ENCODE measurements around the gene LGR6. TPM values are rescaled to one million over a fixed set of nuclear protein-coding genes. Genes with fewer than 3 reads are reported as not detected.
"Not testable (repeated sequence)": the region's sequence is repeated elsewhere in the genome, so short reads cannot be mapped to it uniquely, and the experiment has no call there.

LGR6 gene
- total and polyA plus RNA-seq, 3 donors from 2014 or later: 8.1 to 18.4 (median 8.3) TPM

DNA sequence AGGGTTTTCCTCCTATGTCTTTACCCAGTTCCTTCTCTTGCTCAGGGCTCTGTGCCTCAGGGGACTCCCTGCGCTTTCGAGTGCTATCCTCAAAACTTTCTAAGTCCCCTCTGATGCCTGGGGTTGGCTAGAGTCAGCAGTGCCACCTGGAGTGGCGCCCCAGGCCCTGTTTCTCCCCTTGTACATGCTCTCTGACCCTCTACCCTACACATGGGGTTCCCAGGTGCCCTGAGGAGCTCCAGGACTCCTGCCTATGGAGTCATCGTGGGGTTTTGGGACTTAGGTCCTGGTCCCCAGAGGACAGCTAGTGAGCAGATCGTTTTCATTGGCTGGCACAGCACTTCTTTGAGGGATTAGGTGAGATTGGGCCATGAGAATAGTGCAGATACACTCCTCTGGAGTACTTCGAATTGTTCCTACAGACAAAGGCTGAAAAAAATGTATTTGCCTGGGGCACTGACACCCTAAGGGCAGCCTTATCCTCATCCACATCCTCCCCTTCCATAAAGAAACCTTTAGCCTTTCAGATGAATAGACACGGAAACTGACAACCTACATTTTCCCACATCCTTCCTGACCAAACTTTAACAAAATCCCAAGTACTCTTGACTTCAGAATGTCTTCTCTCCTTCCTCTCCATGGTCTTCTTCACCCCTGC lies 41.5 kb downstream of the LGR6 start:
- no peaks in the 10 kb centered on the region for H3K27me3 ChIP-seq
- no peak overlapping the region for H3K27ac ChIP-seq
- H3K4me1 ChIP-seq: no peaks in the 10 kb centered on the region
- DNase-seq: no peak
- H3K36me3 ChIP-seq (ENCODE audit: low read depth, missing control alignments): no peaks in the 10 kb centered on the region
- intact Hi-C loops (cut with DNase I; ENCODE audit: low total_unique reads): no loop called here
- no peak overlapping the region for H3K4me3 ChIP-seq
- TF ChIP-seq, protein P1, sequence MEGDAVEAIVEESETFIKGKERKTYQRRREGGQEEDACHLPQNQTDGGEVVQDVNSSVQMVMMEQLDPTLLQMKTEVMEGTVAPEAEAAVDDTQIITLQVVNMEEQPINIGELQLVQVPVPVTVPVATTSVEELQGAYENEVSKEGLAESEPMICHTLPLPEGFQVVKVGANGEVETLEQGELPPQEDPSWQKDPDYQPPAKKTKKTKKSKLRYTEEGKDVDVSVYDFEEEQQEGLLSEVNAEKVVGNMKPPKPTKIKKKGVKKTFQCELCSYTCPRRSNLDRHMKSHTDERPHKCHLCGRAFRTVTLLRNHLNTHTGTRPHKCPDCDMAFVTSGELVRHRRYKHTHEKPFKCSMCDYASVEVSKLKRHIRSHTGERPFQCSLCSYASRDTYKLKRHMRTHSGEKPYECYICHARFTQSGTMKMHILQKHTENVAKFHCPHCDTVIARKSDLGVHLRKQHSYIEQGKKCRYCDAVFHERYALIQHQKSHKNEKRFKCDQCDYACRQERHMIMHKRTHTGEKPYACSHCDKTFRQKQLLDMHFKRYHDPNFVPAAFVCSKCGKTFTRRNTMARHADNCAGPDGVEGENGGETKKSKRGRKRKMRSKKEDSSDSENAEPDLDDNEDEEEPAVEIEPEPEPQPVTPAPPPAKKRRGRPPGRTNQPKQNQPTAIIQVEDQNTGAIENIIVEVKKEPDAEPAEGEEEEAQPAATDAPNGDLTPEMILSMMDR (IDR thresholded peaks at IDR 0.05): no peak
- TF ChIP-seq POLR2A (IDR thresholded peaks at IDR 0.05): no peak
- no peaks in the 10 kb centered on the region for H3K9me3 ChIP-seq
- WGBS, 2 donors: 85 to 90% methylated on average over 7 of the region's 7 CpGs

DNA sequence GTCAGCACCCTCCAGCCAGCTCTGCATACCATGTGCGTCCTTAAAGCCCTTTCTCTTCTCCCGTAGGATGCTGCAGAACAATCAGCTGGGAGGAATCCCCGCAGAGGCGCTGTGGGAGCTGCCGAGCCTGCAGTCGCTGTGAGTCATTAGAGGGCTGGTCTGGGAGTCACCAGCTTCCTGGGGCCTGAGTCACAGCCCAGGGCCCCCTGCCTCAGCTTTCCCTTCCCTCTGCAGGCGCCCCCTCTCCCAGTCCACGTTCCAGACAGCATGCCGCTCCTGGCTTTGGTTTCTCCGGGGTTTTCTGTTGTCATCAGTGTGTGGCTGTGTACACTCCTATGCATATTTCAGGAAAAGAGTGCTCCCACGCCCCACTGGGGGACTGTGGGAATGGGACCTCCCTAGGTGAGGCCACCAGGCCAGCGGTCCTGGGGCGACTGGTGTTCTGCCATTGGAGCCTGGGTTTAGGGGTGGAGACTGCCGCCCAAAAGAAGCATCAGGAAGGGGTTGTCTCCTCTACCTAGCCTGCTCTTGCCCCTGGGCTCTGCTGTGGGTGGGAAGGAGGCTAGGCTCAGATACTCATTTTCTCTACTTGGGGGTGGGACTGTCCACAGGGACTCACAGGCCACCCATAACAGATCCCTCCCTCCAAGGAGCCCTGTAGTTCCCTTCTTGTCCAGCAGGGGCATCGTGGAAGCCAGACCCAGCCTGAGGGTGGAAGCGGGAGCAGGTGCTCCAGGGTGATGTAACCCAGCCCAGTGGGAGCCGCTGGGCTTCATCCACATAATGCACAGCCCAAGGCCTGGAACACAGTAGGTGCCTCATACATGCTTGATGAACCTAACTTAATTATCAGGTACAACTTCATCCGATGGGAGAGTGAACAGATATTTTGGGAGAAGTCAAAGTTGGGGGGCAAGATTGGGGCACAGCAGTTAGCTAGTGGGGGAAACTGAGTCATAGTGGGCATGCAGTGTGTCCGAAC lies 42.5 kb downstream of the LGR6 start:
- no peaks in the 10 kb centered on the region for H3K36me3 ChIP-seq (ENCODE audit: low read depth, missing control alignments)
- H3K9me3 ChIP-seq: no peaks in the 10 kb centered on the region
- WGBS, 2 donors: 53 to 54% methylated on average over 15 to 19 of the region's 19 CpGs
- H3K27me3 ChIP-seq: no peaks in the 10 kb centered on the region
- no peaks in the 10 kb centered on the region for H3K4me1 ChIP-seq
- no peak overlapping the region for H3K27ac ChIP-seq
- H3K4me3 ChIP-seq: no peak overlapping the region
- intact Hi-C loops (cut with DNase I; ENCODE audit: low total_unique reads): no loop called here
- TF ChIP-seq, protein P1 (IDR thresholded peaks at IDR 0.05): peak; percentile 50 to 83 (median 51)
- no peak for TF ChIP-seq POLR2A (IDR thresholded peaks at IDR 0.05)
- DNase-seq: peak; percentile 69

GRCh38 chr1:202237052-202237451 lies 43.5 kb downstream of the LGR6 start:
- H3K36me3 ChIP-seq (ENCODE audit: low read depth, missing control alignments): no peaks in the 10 kb centered on the region
- H3K27ac ChIP-seq: no peak overlapping the region
- TF ChIP-seq, protein P1 (IDR thresholded peaks at IDR 0.05): peak in 2 of 3 experiments; percentile 16 to 30
- TF ChIP-seq POLR2A (IDR thresholded peaks at IDR 0.05): no peak
- DNase-seq: peak; percentile 34
- no peaks in the 10 kb centered on the region for H3K27me3 ChIP-seq
- no peak overlapping the region for H3K4me3 ChIP-seq
- intact Hi-C loops (cut with DNase I; ENCODE audit: low total_unique reads): no loop called here
- no peaks in the 10 kb centered on the region for H3K9me3 ChIP-seq
- whole genome bisulfite sequencing, 2 donors: 44 to 52% methylated on average over 8 of the region's 8 CpGs
- no peaks in the 10 kb centered on the region for H3K4me1 ChIP-seq

DNA sequence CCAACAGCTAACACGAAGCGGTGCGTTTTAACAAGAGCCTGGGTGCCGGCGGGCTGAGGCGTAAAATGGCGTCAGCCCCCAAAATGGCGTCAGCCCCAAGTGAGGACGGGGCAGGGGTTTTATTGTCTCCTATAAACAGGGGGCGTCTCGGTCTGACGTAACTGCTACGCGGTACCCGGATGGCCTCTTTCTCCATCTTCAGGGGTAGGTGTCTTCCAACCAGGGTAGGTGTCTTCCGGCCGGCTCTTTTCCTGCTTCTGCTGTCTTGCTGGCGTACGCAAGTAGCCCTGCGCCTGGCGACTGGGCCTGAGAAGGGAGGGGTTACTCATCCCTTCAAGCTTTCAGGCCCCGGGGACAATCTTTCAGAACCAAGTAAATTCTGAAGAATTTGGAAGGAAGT lies 45.3 kb downstream of the LGR6 start:
- no peaks in the 10 kb centered on the region for H3K9me3 ChIP-seq
- DNase-seq: peak; percentile 64
- intact Hi-C loops (cut with DNase I; ENCODE audit: low total_unique reads): no loop called here
- TF ChIP-seq, protein P1 (IDR thresholded peaks at IDR 0.05): no peak
- no peak for TF ChIP-seq POLR2A (IDR thresholded peaks at IDR 0.05)
- WGBS, 2 donors: 72 to 80% methylated on average over 22 of the region's 22 CpGs
- no peaks in the 10 kb centered on the region for H3K36me3 ChIP-seq (ENCODE audit: low read depth, missing control alignments)
- H3K27me3 ChIP-seq: no peaks in the 10 kb centered on the region
- peak overlapping the region in 1 of 2 donors; percentile 26 for H3K27ac ChIP-seq
- H3K4me1 ChIP-seq: no peaks in the 10 kb centered on the region
- H3K4me3 ChIP-seq: peak overlapping the region; percentile 10 to 41

DNA sequence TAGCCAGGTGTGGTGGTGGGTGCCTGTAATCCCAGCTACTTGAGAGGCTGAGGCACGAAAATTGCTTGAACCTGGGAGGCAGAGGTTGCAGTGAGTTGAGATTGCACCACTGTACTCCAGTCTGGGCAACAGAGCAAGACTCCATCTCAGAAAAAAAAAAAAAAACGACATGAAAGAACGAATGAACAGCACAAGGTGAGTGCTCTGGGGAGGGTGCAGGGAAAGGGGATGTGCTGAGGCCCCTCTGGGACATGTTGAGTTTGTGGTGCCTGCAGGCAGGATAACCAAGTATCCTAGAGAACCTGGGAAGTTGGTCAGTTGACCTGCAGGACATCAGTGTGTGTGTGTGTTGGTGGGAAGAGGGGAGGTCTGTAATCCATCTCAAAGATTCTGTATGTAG lies 46.6 kb downstream of the LGR6 start:
- H3K4me1 ChIP-seq; intact Hi-C loops (cut with DNase I; ENCODE audit: low total_unique reads); H3K36me3 ChIP-seq (ENCODE audit: low read depth, missing control alignments); DNase-seq; H3K27ac ChIP-seq; H3K4me3 ChIP-seq; H3K9me3 ChIP-seq; H3K27me3 ChIP-seq: not testable (repeated sequence)
- 58 to 62% methylated on average over 3 of the region's 3 CpGs for WGBS, 2 donors

Data from testis (tissue), 3 donors.